Measurements from ENCODE around the gene JAG1. TPM values are rescaled to one million over a fixed set of nuclear protein-coding genes. Genes with fewer than 3 reads are reported as not detected.

JAG1 gene
- total RNA-seq, 2 donors from 2014 or later, result 46.5 to 72.3 TPM

- DNase-seq (ENCODE audit: low spot score), result no peak
- Histone ChIP-seq H3K9me3 (no peaks in the 10 kb centered on the region), H3K27me3 (replicated peaks; ENCODE audit: insufficient read depth) (no peaks in the 10 kb centered on the region), H3K4me3 (no peak overlapping the region), H3K27ac (no peak overlapping the region), H3K36me3 (no peaks in the 10 kb centered on the region), H3K4me1 (replicated peaks) (no peaks in the 10 kb centered on the region)
- no peak for TF ChIP-seq POLR2AphosphoS5 (IDR thresholded peaks at IDR 0.05)
- no peak for TF ChIP-seq CTCF (IDR thresholded peaks at IDR 0.05)
- TF ChIP-seq POLR2A (IDR thresholded peaks at IDR 0.05), result no peak
- 95% methylated on average over 3 of the region's 3 CpGs for WGBS
- intact Hi-C loops (cut with DNase I), result no loop called here
Observed at GRCh38 chr20:10709916-10710315, 36.1 kb upstream of the JAG1 start.

- Histone ChIP-seq H3K4me1 (replicated peaks) (no peaks in the 10 kb centered on the region), H3K27me3 (replicated peaks; ENCODE audit: insufficient read depth) (no peaks in the 10 kb centered on the region), H3K27ac (no peak overlapping the region), H3K9me3 (no peaks in the 10 kb centered on the region), H3K4me3 (no peak overlapping the region), H3K36me3 (no peaks in the 10 kb centered on the region)
- no peak for DNase-seq (ENCODE audit: low spot score)
- no peak for TF ChIP-seq POLR2AphosphoS5 (IDR thresholded peaks at IDR 0.05)
- TF ChIP-seq CTCF (IDR thresholded peaks at IDR 0.05), result no peak
- no peak for TF ChIP-seq POLR2A (IDR thresholded peaks at IDR 0.05)
- WGBS, result 61% methylated on average over 7 of the region's 7 CpGs
- intact Hi-C loops (cut with DNase I), result no loop called here
Observed at GRCh38 chr20:10708351-10709185, 34.8 kb upstream of the JAG1 start.

GRCh38 chr20:10707791-10708190 is 34.0 kb upstream of the JAG1 start:
- Histone ChIP-seq H3K9me3 (no peaks in the 10 kb centered on the region), H3K4me1 (replicated peaks) (no peaks in the 10 kb centered on the region), H3K36me3 (no peaks in the 10 kb centered on the region), H3K27me3 (replicated peaks; ENCODE audit: insufficient read depth) (no peaks in the 10 kb centered on the region), H3K4me3 (no peak overlapping the region), H3K27ac (no peak overlapping the region)
- intact Hi-C loops (cut with DNase I), result no loop called here
- no peak for TF ChIP-seq POLR2AphosphoS5 (IDR thresholded peaks at IDR 0.05)
- 93% methylated on average over 1 of the region's 1 CpG for WGBS
- DNase-seq (ENCODE audit: low spot score), result no peak

GRCh38 chr20:10707068-10707467 is 33.3 kb upstream of the JAG1 start:
- Histone ChIP-seq H3K36me3 (no peaks in the 10 kb centered on the region), H3K4me3 (no peak overlapping the region), H3K9me3 (no peaks in the 10 kb centered on the region), H3K27me3 (replicated peaks; ENCODE audit: insufficient read depth) (no peaks in the 10 kb centered on the region), H3K4me1 (replicated peaks) (no peaks in the 10 kb centered on the region), H3K27ac (no peak overlapping the region)
- TF ChIP-seq CTCF (IDR thresholded peaks at IDR 0.05), result no peak
- TF ChIP-seq POLR2A (IDR thresholded peaks at IDR 0.05), result no peak
- no peak for TF ChIP-seq POLR2AphosphoS5 (IDR thresholded peaks at IDR 0.05)
- no peak for DNase-seq (ENCODE audit: low spot score)
- intact Hi-C loops (cut with DNase I), result no loop called here
- WGBS, result 79% methylated on average over 4 of the region's 4 CpGs

GRCh38 chr20:10706460-10706811 is 32.6 kb upstream of the JAG1 start:
- no peak overlapping the region for H3K27ac ChIP-seq
- no peak for DNase-seq (ENCODE audit: low spot score)
- intact Hi-C loops (cut with DNase I), result no loop called here
- no peaks in the 10 kb centered on the region for H3K4me1 ChIP-seq (replicated peaks)
- H3K27me3 ChIP-seq (replicated peaks; ENCODE audit: insufficient read depth), result no peaks in the 10 kb centered on the region
- no peak overlapping the region for H3K4me3 ChIP-seq
- 95% methylated on average over 12 of the region's 12 CpGs for WGBS
- TF ChIP-seq POLR2A (IDR thresholded peaks at IDR 0.05) (no peak), POLR2AphosphoS5 (IDR thresholded peaks at IDR 0.05) (no peak), CTCF (IDR thresholded peaks at IDR 0.05) (no peak)
- H3K36me3 ChIP-seq, result no peaks in the 10 kb centered on the region
- no peaks in the 10 kb centered on the region for H3K9me3 ChIP-seq

All from prostate gland (tissue), 2 donors.